ENCODE data around the gene DLG5.

Gene DLG5

DNA sequence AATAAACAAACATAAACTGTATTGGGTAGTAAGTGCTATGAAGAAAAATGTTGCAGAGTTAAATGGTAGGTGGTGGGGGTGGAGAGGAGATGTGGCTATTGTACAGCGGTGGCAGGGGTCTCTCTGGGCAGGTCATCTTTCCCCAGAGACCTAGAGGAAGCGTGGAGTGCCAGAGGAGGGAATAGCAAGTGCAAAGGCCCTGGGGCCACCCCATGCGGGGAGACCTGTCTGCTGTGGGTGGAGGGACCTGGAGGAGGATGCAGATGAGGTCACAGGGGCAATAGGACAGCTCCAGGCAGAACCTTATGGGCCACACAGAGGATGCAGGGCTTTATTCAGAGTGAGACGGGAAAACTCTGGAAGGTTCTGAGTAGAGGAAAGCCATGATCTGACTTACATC lies 47.5 kb downstream of the DLG5 start:
- H3K36me3 ChIP-seq (ENCODE audit: control insufficient read depth, insufficient read depth, low read length): no peaks in the 10 kb centered on the region
- H3K9me3 ChIP-seq (ENCODE audit: control insufficient read depth, low read length): no peaks in the 10 kb centered on the region
- no peak overlapping the region for H3K9ac ChIP-seq (ENCODE audit: low read length)
- H3K4me3 ChIP-seq (ENCODE audit: low read length): no peak overlapping the region
- no peaks in the 10 kb centered on the region for H3K27me3 ChIP-seq (ENCODE audit: control insufficient read depth, insufficient read depth, low read length)
- H3K4me1 ChIP-seq (ENCODE audit: control insufficient read depth, insufficient read depth, low read length): peaks cover 33% of the 10 kb centered on the region

GRCh38 chr10:77877441-77878344 lies 48.9 kb downstream of the DLG5 start:
- no peak overlapping the region for H3K9ac ChIP-seq (ENCODE audit: low read length)
- no peaks in the 10 kb centered on the region for H3K36me3 ChIP-seq (ENCODE audit: control insufficient read depth, insufficient read depth, low read length)
- H3K4me1 ChIP-seq (ENCODE audit: control insufficient read depth, insufficient read depth, low read length): peaks cover 47% of the 10 kb centered on the region
- no peak overlapping the region for H3K4me3 ChIP-seq (ENCODE audit: low read length)
- no peaks in the 10 kb centered on the region for H3K9me3 ChIP-seq (ENCODE audit: control insufficient read depth, low read length)
- H3K27me3 ChIP-seq (ENCODE audit: control insufficient read depth, insufficient read depth, low read length): no peaks in the 10 kb centered on the region

DNA sequence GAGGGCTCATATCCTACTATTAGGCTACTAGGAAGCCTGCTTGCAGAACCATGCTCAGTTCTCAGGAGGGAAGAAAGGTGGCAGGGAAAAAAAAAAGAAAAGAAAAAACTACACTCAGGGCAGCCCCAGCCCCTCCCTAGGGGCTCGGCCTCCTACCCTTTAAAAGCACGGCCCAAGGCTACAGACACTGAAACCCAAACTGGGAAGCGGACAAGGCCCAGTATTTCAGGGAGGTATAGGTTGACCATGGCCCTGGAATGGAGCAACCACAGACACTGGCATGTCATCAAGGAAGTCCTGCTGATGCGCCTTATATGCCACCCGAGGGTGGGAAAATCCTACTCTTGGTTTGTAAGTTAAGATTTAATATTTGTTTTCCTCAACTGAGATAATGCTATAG lies 50.8 kb downstream of the DLG5 start:
- H3K4me1 ChIP-seq (ENCODE audit: control insufficient read depth, insufficient read depth, low read length): peaks cover 40% of the 10 kb centered on the region

DNA sequence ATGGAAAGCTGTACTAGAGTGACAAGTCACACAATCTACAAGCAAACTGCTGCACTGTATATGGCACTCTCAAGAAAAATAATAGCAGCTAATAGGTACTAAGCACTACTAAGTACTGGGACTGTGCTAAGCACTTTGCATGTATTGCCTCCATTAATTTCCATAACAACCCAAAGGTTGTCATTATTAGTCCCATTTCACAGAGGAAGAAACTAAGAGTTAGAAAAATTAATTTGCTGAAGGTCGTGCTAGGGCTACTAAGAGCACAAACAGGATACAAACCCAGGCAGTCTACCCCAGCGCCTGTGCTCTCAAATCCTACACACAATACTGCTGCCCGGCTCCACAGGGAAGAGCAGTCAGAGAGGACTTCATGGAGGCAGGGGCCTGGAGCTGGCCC lies 51.7 kb downstream of the DLG5 start:
- Histone ChIP-seq H3K9me3 (ENCODE audit: control insufficient read depth, low read length) (no peaks in the 10 kb centered on the region), H3K36me3 (ENCODE audit: control insufficient read depth, insufficient read depth, low read length) (no peaks in the 10 kb centered on the region), H3K27me3 (ENCODE audit: control insufficient read depth, insufficient read depth, low read length) (no peaks in the 10 kb centered on the region), H3K4me1 (ENCODE audit: control insufficient read depth, insufficient read depth, low read length) (peaks cover 40% of the 10 kb centered on the region), H3K9ac (ENCODE audit: low read length) (no peak overlapping the region), H3K4me3 (ENCODE audit: low read length) (no peak overlapping the region)

More for the DNA sequence above, 50.8 kb downstream of the DLG5 start:
- H3K36me3 ChIP-seq (ENCODE audit: control insufficient read depth, insufficient read depth, low read length): no peaks in the 10 kb centered on the region
- no peaks in the 10 kb centered on the region for H3K9me3 ChIP-seq (ENCODE audit: control insufficient read depth, low read length)
- H3K9ac ChIP-seq (ENCODE audit: low read length): no peak overlapping the region
- H3K27me3 ChIP-seq (ENCODE audit: control insufficient read depth, insufficient read depth, low read length): no peaks in the 10 kb centered on the region
- no peak overlapping the region for H3K4me3 ChIP-seq (ENCODE audit: low read length)

- Histone ChIP-seq H3K4me3 (ENCODE audit: low read length) (no peak overlapping the region), H3K36me3 (ENCODE audit: control insufficient read depth, insufficient read depth, low read length) (no peaks in the 10 kb centered on the region), H3K27me3 (ENCODE audit: control insufficient read depth, insufficient read depth, low read length) (no peaks in the 10 kb centered on the region), H3K9me3 (ENCODE audit: control insufficient read depth, low read length) (no peaks in the 10 kb centered on the region), H3K9ac (ENCODE audit: low read length) (peak overlapping the region; percentile 38), H3K4me1 (ENCODE audit: control insufficient read depth, insufficient read depth, low read length) (peaks cover 40% of the 10 kb centered on the region)
Observed at GRCh38 chr10:77873536-77874380, 52.8 kb downstream of the DLG5 start.

GRCh38 chr10:77872947-77873535 lies 53.5 kb downstream of the DLG5 start:
- Histone ChIP-seq H3K36me3 (ENCODE audit: control insufficient read depth, insufficient read depth, low read length) (no peaks in the 10 kb centered on the region), H3K9ac (ENCODE audit: low read length) (no peak overlapping the region)

DNA sequence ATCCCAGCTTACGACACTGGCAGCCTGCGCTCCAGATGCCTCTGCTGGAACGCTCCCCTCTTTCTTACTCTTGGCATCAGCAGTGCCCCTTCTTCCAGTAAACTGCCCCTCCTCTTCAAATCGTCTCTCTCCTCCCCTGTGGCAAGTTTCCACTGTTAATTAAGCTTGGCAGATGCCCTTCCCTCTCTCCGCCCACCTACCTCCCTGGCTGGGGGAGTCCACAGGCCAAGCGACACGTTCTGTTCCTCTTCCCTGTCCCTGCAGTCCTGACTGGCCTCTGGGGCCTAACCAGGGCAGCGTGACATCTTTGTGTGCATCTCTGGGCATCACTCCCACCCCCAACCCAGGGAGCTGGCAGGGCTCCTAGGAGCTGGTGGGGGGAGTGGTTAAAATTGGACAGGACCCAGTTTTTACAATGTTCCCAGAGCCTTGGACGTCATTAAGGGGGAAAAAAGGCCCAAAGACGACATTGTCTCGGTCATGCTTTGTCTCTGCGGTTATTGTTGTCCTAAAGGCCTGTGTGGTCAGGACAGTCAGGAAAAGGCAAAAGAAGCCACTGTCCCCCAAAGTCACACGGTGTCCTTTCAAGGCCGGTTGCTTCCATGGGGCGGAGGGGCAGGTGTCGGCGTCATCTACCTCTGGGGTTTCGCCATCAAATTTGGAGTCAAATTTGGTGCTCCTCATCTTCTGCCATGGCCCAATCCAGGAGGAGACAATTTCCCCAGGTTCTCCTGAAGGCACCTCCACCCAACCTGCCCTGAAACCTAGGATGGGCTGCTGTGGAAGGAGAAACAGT lies 54.2 kb downstream of the DLG5 start:
- Histone ChIP-seq H3K4me3 (ENCODE audit: low read length) (no peak overlapping the region), H3K9me3 (ENCODE audit: control insufficient read depth, low read length) (no peaks in the 10 kb centered on the region), H3K27me3 (ENCODE audit: control insufficient read depth, insufficient read depth, low read length) (no peaks in the 10 kb centered on the region), H3K9ac (ENCODE audit: low read length) (no peak overlapping the region), H3K4me1 (ENCODE audit: control insufficient read depth, insufficient read depth, low read length) (peaks cover 29% of the 10 kb centered on the region), H3K36me3 (ENCODE audit: control insufficient read depth, insufficient read depth, low read length) (no peaks in the 10 kb centered on the region)

More at GRCh38 chr10:77872947-77873535, 53.5 kb downstream of the DLG5 start:
- no peaks in the 10 kb centered on the region for H3K27me3 ChIP-seq (ENCODE audit: control insufficient read depth, insufficient read depth, low read length)
- H3K4me3 ChIP-seq (ENCODE audit: low read length): no peak overlapping the region
- H3K9me3 ChIP-seq (ENCODE audit: control insufficient read depth, low read length): no peaks in the 10 kb centered on the region
- H3K4me1 ChIP-seq (ENCODE audit: control insufficient read depth, insufficient read depth, low read length): peaks cover 34% of the 10 kb centered on the region

DNA sequence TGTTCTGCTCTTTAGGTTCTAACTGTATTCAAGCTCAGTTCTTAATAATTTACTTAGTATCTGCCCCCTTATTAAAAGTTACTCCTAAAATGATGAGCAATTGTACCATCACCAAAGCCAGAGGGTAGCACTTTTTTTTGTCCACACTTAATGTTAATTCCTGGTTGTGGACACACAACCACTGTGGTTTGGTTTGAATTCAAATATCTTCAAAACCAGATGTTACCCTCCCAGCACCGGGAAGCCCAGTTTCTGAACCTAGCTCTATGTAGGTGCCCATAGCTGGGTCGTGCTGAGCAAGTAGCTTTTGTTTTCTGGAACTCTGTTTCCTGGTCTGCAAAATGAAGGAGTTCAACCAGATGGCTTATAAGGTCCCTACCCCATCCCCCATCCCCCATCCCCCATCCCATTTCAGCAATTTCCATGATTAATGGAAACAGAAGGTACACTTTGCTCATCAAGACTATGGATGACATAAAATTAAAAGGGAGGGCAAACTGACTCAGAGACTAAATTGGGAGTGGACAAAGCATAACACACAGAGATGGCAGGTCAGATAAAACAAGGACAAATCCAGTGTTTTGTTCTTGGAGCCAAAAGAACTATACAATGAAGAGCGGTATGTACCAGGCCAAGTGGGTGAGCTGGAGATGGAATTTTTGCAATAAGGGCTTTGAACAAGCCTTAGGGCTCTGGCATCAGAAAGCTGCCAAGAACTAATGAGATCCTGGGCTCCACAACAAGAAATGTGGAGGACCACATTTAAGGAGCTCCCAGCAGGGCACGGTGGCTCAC lies 56.7 kb downstream of the DLG5 start:
- Histone ChIP-seq H3K36me3 (ENCODE audit: control insufficient read depth, insufficient read depth, low read length) (no peaks in the 10 kb centered on the region), H3K27me3 (ENCODE audit: control insufficient read depth, insufficient read depth, low read length) (no peaks in the 10 kb centered on the region)

GRCh38 chr10:77868523-77868922 lies 58.0 kb downstream of the DLG5 start:
- Histone ChIP-seq H3K36me3 (ENCODE audit: control insufficient read depth, insufficient read depth, low read length) (no peaks in the 10 kb centered on the region), H3K9me3 (ENCODE audit: control insufficient read depth, low read length) (no peaks in the 10 kb centered on the region), H3K9ac (ENCODE audit: low read length) (no peak overlapping the region), H3K27me3 (ENCODE audit: control insufficient read depth, insufficient read depth, low read length) (no peaks in the 10 kb centered on the region), H3K4me1 (ENCODE audit: control insufficient read depth, insufficient read depth, low read length) (peaks cover 20% of the 10 kb centered on the region), H3K4me3 (ENCODE audit: low read length) (no peak overlapping the region)

More for the DNA sequence above, 56.7 kb downstream of the DLG5 start:
- Histone ChIP-seq H3K9ac (ENCODE audit: low read length) (no peak overlapping the region), H3K4me3 (ENCODE audit: low read length) (no peak overlapping the region), H3K9me3 (ENCODE audit: control insufficient read depth, low read length) (no peaks in the 10 kb centered on the region), H3K4me1 (ENCODE audit: control insufficient read depth, insufficient read depth, low read length) (peaks cover 33% of the 10 kb centered on the region)

DNA sequence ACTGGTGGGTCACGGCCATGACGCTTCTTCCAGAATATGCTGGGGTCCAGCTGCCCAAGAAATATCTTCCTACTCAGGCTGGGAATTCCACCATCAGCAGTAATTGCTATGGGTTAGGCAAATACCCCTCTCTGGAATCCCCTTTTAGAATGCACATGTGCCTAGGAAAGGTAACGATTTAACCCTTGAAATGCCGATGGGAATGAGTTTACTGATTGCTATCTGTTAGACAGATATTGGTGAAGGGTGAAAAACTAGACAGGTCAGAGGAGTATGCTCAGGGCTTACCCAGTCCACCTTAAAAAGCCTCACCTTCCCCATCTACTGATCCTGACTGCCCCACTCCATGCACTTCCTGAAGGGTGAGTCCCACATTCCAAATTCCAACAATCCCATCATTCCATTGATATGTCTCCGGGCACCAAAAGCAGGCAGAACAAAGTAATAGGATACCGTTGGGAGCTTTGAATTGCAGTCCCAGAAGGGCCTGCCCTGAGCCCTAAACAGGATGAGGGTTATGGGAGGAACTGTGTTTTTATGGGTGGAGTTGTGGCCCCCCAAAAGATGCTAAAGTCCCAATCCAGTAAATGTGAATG lies 59.3 kb downstream of the DLG5 start:
- H3K9ac ChIP-seq (ENCODE audit: low read length): no peak overlapping the region
- H3K4me1 ChIP-seq (ENCODE audit: control insufficient read depth, insufficient read depth, low read length): peaks cover 11% of the 10 kb centered on the region
- H3K27me3 ChIP-seq (ENCODE audit: control insufficient read depth, insufficient read depth, low read length): no peaks in the 10 kb centered on the region
- H3K36me3 ChIP-seq (ENCODE audit: control insufficient read depth, insufficient read depth, low read length): no peaks in the 10 kb centered on the region
- H3K9me3 ChIP-seq (ENCODE audit: control insufficient read depth, low read length): no peaks in the 10 kb centered on the region
- H3K4me3 ChIP-seq (ENCODE audit: low read length): no peak overlapping the region
